OCI-LY7 (cell line): ENCODE results near the gene LRRC47.

Experiments used
- EZH2phosphoT487 ChIP-seq: fragments of 200-600 bp; sonication (generic); IDR thresholded peaks from 2 replicates; pipeline ENCODE4 v1.6.1; 2018; ENCODE audit warnings: low read depth, borderline replicate concordance, mild to moderate bottlenecking, mixed run types, antibody characterized with exemption, low read length, moderate library complexity, mixed read lengths
- TF ChIP-seq, protein P1 (sequence below): fragments of 200-600 bp; sonication (generic); conservative IDR thresholded peaks from 2 replicates; pipeline ENCODE4 v1.5.1; 2014; ENCODE audit warnings: mild to moderate bottlenecking, antibody characterized with exemption, low read length, moderate library complexity, mixed read lengths

DNA sequence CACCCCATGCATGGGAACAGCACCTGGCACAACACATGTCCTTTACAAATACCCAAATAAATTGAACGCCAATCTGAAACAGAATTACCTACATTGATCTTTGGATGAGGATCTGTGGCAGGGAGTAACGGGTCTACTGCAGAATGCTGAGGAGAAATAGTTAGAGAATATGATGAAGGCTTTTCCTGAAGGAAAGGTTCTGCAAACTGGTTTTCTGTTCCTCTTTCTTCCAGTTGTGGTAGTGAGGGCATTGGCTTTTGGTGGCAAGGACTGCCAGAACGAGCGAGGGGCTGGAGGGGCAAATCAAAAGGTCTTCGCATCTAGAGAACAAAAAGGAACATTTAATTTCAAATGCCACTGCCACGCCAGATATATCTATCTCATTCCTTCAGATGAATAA lies 40.9 kb upstream of the LRRC47 start:
- TF ChIP-seq, protein P1, sequence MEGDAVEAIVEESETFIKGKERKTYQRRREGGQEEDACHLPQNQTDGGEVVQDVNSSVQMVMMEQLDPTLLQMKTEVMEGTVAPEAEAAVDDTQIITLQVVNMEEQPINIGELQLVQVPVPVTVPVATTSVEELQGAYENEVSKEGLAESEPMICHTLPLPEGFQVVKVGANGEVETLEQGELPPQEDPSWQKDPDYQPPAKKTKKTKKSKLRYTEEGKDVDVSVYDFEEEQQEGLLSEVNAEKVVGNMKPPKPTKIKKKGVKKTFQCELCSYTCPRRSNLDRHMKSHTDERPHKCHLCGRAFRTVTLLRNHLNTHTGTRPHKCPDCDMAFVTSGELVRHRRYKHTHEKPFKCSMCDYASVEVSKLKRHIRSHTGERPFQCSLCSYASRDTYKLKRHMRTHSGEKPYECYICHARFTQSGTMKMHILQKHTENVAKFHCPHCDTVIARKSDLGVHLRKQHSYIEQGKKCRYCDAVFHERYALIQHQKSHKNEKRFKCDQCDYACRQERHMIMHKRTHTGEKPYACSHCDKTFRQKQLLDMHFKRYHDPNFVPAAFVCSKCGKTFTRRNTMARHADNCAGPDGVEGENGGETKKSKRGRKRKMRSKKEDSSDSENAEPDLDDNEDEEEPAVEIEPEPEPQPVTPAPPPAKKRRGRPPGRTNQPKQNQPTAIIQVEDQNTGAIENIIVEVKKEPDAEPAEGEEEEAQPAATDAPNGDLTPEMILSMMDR, result no peak
- no peak for TF ChIP-seq EZH2phosphoT487
